ENCODE results near the gene CCDC126.
"Not testable (repeated sequence)": the region's sequence is repeated elsewhere in the genome, so short reads cannot be mapped to it uniquely, and the experiment has no call there.

Gene CCDC126

GRCh38 chr7:23633417-23633816 lies 36.2 kb downstream of the CCDC126 start:
- DNase-seq = no peak

GRCh38 chr7:23645822-23646221 lies 48.6 kb downstream of the CCDC126 start:
- no peak for DNase-seq

GRCh38 chr7:23653942-23654341 lies 56.8 kb downstream of the CCDC126 start:
- no peak for DNase-seq

- peak; percentile 65 for DNase-seq
These were observed 57.3 kb downstream of the CCDC126 start for GRCh38 chr7:23654508-23654907.

- no peak for DNase-seq
These were observed 58.3 kb downstream of the CCDC126 start for GRCh38 chr7:23655433-23655832.

GRCh38 chr7:23658831-23659427 lies 61.7 kb downstream of the CCDC126 start:
- DNase-seq = no peak

- DNase-seq = no peak
These were observed 64.2 kb downstream of the CCDC126 start for GRCh38 chr7:23661385-23661784.

GRCh38 chr7:23662124-23662983 lies 65.2 kb downstream of the CCDC126 start:
- no peak for DNase-seq

- DNase-seq = no peak
These were observed 65.8 kb downstream of the CCDC126 start for GRCh38 chr7:23662984-23663313.

- DNase-seq = no peak
These were observed 66.9 kb downstream of the CCDC126 start for GRCh38 chr7:23664122-23664521.

- no peak for DNase-seq
These were observed 74.9 kb downstream of the CCDC126 start for GRCh38 chr7:23672033-23672432.

GRCh38 chr7:23679898-23680413 lies 82.8 kb downstream of the CCDC126 start, which contains the start of gene FAM221A:
Gene FAM221A, plus strand, starts transcription at chr7:23680199. Its CDS starts 20 bp downstream, at chr7:23680219.
- peak; percentile 86 for DNase-seq

GRCh38 chr7:23680414-23681405 lies 83.5 kb downstream of the CCDC126 start:
- peak; percentile 73 for DNase-seq

GRCh38 chr7:23684041-23684440 lies 86.9 kb downstream of the CCDC126 start:
- DNase-seq = not testable (repeated sequence)

GRCh38 chr7:23685731-23686130 lies 88.5 kb downstream of the CCDC126 start:
- no peak for DNase-seq

GRCh38 chr7:23687011-23687410 lies 89.8 kb downstream of the CCDC126 start:
- no peak for DNase-seq

- no peak for DNase-seq
These were observed 92.0 kb downstream of the CCDC126 start for GRCh38 chr7:23689165-23689564.

GRCh38 chr7:23691320-23691719 lies 94.1 kb downstream of the CCDC126 start:
- no peak for DNase-seq

GRCh38 chr7:23693224-23693623 lies 96.0 kb downstream of the CCDC126 start:
- DNase-seq = no peak

Measured in hematopoietic multipotent progenitor cell treated with erythropoietin and hydrocortisone succinate and interleukin-3 and kit ligand, for 6 days (in vitro differentiated cells).